ENCODE results near the gene CRIP1.

The CRIP1 gene

DNA sequence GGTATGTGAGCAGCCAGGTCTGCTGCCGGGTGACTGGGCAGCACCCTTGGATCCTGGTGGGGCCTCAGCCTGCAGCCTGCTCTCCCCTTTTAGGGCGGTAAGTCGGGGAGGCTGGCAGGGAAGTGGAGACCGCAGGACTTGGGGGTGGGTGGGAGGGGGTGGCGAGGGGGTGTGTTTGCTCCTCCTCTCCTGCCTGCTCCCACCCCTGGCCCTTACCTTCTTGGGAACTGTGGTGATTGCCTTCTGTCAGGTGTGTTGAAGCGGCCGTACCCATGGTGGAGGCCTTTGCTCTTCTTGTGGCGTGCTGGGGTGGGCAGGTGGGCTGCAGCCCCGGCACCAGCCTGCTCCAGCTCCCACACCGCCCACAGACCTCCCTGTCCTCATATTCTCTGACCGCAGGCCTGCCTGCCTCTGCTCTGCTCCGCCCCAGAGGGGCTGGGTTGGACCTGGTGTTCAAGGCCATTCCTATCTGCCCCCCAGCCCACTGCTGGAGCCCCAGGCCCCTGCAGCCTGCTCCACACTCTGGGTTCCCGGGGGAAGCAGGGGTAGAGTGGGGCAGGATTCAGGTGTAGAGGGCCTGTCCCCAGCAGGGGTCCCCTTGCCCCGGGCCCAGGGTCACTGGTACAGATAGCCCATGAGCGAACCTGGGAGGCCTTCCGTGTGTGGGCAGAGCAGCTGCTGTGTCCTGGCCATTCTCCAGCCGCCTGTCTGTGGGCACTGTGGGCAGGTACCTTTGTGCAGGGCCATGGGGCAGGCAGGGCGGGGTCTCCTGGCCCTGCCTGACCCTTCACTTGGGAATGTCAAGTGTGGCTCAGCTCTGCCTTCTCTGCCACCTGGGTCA is 9.5 kb downstream of the CRIP1 start:
- DNase-seq: no peak
- Histone ChIP-seq H3K36me3 (replicated peaks) (no peaks in the 10 kb centered on the region), H3K27ac (no peak overlapping the region), H3K4me3 (ENCODE audit: low read depth, low read length) (no peak overlapping the region), H3K27me3 (replicated peaks) (no peaks in the 10 kb centered on the region)
- in situ Hi-C loops (cut with HindIII; ENCODE audit: low pct_ligation_motif_present, low sequenced_read_pairs): no loop called here
- TF ChIP-seq CTCF (IDR thresholded peaks at IDR 0.05; ENCODE audit: low read depth, low read length, missing control alignments): no peak

- in situ Hi-C loops (cut with HindIII; ENCODE audit: low pct_ligation_motif_present, low sequenced_read_pairs): no loop called here
- no peak for TF ChIP-seq CTCF (IDR thresholded peaks at IDR 0.05; ENCODE audit: low read depth, low read length, missing control alignments)
- Histone ChIP-seq H3K36me3 (replicated peaks) (no peaks in the 10 kb centered on the region), H3K4me3 (ENCODE audit: low read depth, low read length) (no peak overlapping the region), H3K27ac (no peak overlapping the region), H3K27me3 (replicated peaks) (no peaks in the 10 kb centered on the region)
- no peak for DNase-seq
Observed at GRCh38 chr14:105496831-105497591, 10.3 kb downstream of the CRIP1 start.

DNA sequence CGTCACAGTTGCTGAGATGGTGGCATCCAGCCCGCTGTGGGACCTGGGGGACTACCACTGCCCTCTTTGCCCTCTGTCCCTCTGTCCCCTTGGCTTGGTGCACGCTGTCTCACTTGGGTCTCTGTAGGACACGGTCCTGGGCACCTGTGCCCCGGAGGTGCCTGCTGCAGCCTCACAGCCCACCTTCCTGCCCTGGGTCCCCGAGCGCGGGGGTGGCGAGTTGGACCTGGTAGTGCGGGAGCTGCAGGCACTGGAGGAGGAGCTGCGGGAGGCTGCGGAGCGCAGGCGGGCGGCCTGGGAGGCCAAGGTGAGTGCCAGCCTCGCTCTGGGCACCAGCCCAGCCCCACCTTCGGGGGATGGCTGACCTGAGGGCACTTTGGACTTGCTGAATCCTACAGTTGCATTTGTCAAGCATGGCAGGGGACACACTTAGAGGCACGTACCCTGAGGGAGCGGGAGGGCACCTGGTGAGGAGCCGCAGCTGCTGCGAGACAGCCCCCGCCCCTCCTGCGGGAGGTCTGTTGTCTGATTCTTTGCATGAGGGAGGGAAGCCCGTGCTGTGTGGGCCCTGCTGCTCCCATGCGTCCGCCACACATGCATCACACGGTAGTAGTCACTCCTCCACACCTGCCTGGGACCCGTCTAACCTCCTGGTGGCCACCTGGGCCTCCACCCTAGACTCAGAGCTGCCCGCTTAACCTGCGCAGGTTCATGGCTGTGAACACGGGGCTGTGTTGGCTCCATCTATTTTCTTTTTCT is 11.2 kb downstream of the CRIP1 start:
- H3K4me3 ChIP-seq (ENCODE audit: low read depth, low read length): no peak overlapping the region
- no peaks in the 10 kb centered on the region for H3K36me3 ChIP-seq (replicated peaks)
- H3K27me3 ChIP-seq (replicated peaks): no peaks in the 10 kb centered on the region
- DNase-seq: no peak
- in situ Hi-C loops (cut with HindIII; ENCODE audit: low pct_ligation_motif_present, low sequenced_read_pairs): no loop called here
- TF ChIP-seq CTCF (IDR thresholded peaks at IDR 0.05; ENCODE audit: low read depth, low read length, missing control alignments): no peak
- no peak overlapping the region for H3K27ac ChIP-seq

DNA sequence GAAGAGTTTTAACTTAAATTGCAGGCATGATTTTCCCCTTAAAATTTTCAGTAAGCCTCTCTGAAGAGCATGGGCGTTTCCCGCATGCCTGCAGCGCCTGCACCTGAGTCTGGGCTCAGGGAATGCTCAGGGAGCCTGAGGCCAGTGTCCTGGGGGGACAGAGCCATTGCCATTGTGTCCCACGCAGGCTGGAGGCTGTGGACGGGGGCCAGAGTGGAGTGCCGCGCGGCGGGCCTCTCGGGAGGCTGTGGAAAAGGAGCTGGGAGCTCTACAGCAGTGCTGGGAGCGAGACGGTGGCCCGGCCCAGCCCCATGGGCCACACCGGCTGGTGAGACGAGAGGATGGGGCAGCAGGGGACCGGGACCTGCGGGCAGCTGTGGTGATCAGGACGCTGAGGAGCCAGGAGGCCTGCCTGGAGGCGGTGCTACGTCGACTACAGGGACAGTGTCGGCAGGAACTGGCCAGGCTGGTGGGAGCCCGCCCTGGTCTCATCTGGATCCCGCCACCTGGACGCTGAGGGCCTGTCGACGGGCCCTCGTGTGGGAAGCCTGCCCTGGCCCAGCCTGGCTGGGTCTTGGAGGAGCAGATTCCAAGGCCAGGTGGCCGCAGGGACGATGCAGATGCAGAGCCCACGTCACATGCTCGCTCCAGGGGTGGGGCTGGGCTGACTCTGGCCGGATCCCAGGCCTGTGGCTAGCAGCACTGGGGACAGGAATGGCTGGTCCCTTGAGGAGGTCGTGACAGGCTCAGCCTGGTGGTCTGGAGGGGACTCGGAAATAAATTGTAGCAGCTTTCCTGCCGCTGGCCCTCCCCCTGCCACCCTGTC is 12.0 kb downstream of the CRIP1 start:
- Histone ChIP-seq H3K36me3 (replicated peaks) (no peaks in the 10 kb centered on the region), H3K27ac (no peak overlapping the region), H3K4me3 (ENCODE audit: low read depth, low read length) (no peak overlapping the region), H3K27me3 (replicated peaks) (no peaks in the 10 kb centered on the region)
- no peak for DNase-seq
- TF ChIP-seq CTCF (IDR thresholded peaks at IDR 0.05; ENCODE audit: low read depth, low read length, missing control alignments): no peak
- in situ Hi-C loops (cut with HindIII; ENCODE audit: low pct_ligation_motif_present, low sequenced_read_pairs): no loop called here

GRCh38 chr14:105499256-105500035 is 12.8 kb downstream of the CRIP1 start:
- in situ Hi-C loops (cut with HindIII; ENCODE audit: low pct_ligation_motif_present, low sequenced_read_pairs): no loop called here
- Histone ChIP-seq H3K4me3 (ENCODE audit: low read depth, low read length) (no peak overlapping the region), H3K36me3 (replicated peaks) (no peaks in the 10 kb centered on the region), H3K27ac (no peak overlapping the region), H3K27me3 (replicated peaks) (no peaks in the 10 kb centered on the region)
- no peak for DNase-seq
- TF ChIP-seq CTCF (IDR thresholded peaks at IDR 0.05; ENCODE audit: low read depth, low read length, missing control alignments): no peak

Data from brain microvascular endothelial cell (primary cell).